Measurements from ENCODE around the gene SLC16A8. TPM values are rescaled to one million over a fixed set of nuclear protein-coding genes. Genes with fewer than 3 reads are reported as not detected.

Gene SLC16A8
- total and polyA plus RNA-seq, 10 of the 15 experiments (the other 5 are each of a cell fraction or from before 2014, with no cell fraction given) = not detected

GRCh38 chr22:38110008-38110862 lies 26.3 kb upstream of the SLC16A8 start, which contains the start of gene BAIAP2L2 (continued):
- TF ChIP-seq NKRF (conservative IDR thresholded peaks at IDR 0.05) = no peak

DNA sequence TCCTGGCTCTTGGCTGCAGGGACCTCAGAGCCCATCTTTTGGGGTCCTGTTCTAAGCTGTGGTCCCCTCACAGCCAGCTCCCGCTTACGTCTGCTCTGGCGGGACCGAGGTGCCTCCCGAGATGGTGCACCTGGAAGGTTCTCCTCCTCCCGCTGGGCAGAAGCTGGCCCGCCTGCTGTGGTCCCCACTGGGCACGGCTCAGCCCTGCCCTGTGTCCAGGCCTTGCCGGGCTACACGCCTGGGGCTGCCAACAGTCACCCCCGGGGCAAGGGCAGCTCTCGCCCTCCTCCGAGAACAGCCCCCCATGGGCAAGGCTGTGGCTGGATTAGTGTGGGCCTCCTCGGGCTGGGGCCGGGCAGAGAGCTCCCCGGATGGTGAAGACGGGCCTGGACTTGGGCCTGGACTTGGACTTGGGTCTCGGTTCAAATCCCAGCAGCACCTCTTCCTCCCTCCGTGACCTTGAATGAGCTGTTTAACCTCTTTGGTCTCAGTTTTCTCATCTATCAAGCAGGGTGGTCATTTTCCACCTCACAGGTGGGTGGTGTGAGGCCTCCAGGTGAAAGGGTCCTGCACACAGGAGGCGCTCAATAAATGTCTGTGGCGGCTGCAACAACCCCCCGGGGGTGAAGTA lies 25.5 kb upstream of the SLC16A8 start:
- no peaks in the 10 kb centered on the region for H4K20me1 ChIP-seq (ENCODE audit: control insufficient read depth, insufficient read depth)
- WGBS (ENCODE audit: insufficient coverage, insufficient replicate concordance, low lambda C conversion rate, missing lambda C conversion rate) = 85% methylated on average over 22 of the region's 22 CpGs
- no peaks in the 10 kb centered on the region for H3K9me3 ChIP-seq (replicated peaks; ENCODE audit: control insufficient read depth, insufficient read depth, low read length)
- no peak overlapping the region for H3K27ac ChIP-seq (ENCODE audit: control insufficient read depth, insufficient read depth)
- H3K4me2 ChIP-seq (ENCODE audit: control insufficient read depth, insufficient read depth) = no peak overlapping the region
- H3K4me3 ChIP-seq = no peak overlapping the region
- ChIA-PET RAD21 (ENCODE audit: unreplicated experiment) (no interaction called here), POLR2A (no interaction called here), CTCF (interaction anchor here (3.1 kb wide), 1 partner anchor 57 kb away, joined by 10 read pairs; no protein-coding TSS in a partner anchor), SMC1A (ENCODE audit: uncharacterized antibody, unreplicated experiment) (no interaction called here)
- no peaks in the 10 kb centered on the region for H3K36me3 ChIP-seq (ENCODE audit: control insufficient read depth in 2 of 2, insufficient read depth in 2 of 2, low read length in 1 of 2)
- in situ Hi-C loops (cut with MboI) (no loop called here), intact Hi-C loops (cut with micrococcal nuclease; ENCODE audit: unreplicated experiment) (loop anchor here (10.0 kb wide), 2 partner anchors 105 to 245 kb away; no protein-coding TSS in a partner anchor)
- H3K4me1 ChIP-seq (ENCODE audit: control insufficient read depth, insufficient read depth, low read length) = no peaks in the 10 kb centered on the region
- no peak overlapping the region for H2AFZ ChIP-seq (ENCODE audit: control insufficient read depth, low read depth, low read length)
- H3K9ac ChIP-seq (ENCODE audit: control insufficient read depth, insufficient read depth, low read length) = no peak overlapping the region
- DNase-seq (ENCODE audit: low read depth, low spot score) = no peak
- H3K27me3 ChIP-seq (replicated peaks in 1 of 2; ENCODE audit: control insufficient read depth in 2 of 2, insufficient read depth in 2 of 2, low read length in 1 of 2) = no peaks in the 10 kb centered on the region
- FAIRE-seq = no peak
- BruUV-seq (replicated peaks) = no TSS peak
- H3K79me2 ChIP-seq (ENCODE audit: control insufficient read depth, insufficient read depth, low read length) = no peaks in the 10 kb centered on the region
- peak; percentile 9; the same call in 2 of the 3 replicates for ATAC-seq
- no peak for TF ChIP-seq NFYA (IDR thresholded peaks at IDR 0.05; ENCODE audit: borderline replicate concordance, low read depth, low read length)
- TF ChIP-seq ESRRA (IDR thresholded peaks at IDR 0.05; ENCODE audit: low read length) = no peak
- no peak for TF ChIP-seq RAD21 (IDR thresholded peaks at IDR 0.05; ENCODE audit: insufficient read depth, low read depth, low read length)
- TF ChIP-seq, protein P1, sequence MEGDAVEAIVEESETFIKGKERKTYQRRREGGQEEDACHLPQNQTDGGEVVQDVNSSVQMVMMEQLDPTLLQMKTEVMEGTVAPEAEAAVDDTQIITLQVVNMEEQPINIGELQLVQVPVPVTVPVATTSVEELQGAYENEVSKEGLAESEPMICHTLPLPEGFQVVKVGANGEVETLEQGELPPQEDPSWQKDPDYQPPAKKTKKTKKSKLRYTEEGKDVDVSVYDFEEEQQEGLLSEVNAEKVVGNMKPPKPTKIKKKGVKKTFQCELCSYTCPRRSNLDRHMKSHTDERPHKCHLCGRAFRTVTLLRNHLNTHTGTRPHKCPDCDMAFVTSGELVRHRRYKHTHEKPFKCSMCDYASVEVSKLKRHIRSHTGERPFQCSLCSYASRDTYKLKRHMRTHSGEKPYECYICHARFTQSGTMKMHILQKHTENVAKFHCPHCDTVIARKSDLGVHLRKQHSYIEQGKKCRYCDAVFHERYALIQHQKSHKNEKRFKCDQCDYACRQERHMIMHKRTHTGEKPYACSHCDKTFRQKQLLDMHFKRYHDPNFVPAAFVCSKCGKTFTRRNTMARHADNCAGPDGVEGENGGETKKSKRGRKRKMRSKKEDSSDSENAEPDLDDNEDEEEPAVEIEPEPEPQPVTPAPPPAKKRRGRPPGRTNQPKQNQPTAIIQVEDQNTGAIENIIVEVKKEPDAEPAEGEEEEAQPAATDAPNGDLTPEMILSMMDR (IDR thresholded peaks at IDR 0.05 in 2 of 3, conservative IDR thresholded peaks at IDR 0.05 in 1 of 3; ENCODE audit: control insufficient read depth in 2 of 3, extremely low read depth in 1 of 3, insufficient read depth in 1 of 3, low read depth in 3 of 3, low read length in 3 of 3) = no peak
- no peak for TF ChIP-seq PBX3 (IDR thresholded peaks at IDR 0.05; ENCODE audit: insufficient replicate concordance, low read depth, low read length)
- TF ChIP-seq SREBF1 (IDR thresholded peaks at IDR 0.05; ENCODE audit: low read length) = no peak
- no peak for TF ChIP-seq RFX5 (IDR thresholded peaks at IDR 0.05; ENCODE audit: low read depth, low read length)
- no peak for TF ChIP-seq MTA3 (IDR thresholded peaks at IDR 0.05; ENCODE audit: borderline replicate concordance, low read length)
- no peak for TF ChIP-seq STAT3 (IDR thresholded peaks at IDR 0.05; ENCODE audit: low read depth, low read length)
- no peak for TF ChIP-seq SUPT20H (IDR thresholded peaks at IDR 0.05; ENCODE audit: borderline replicate concordance, control insufficient read depth, low read depth, low read length)
- no peak for TF ChIP-seq TARDBP (IDR thresholded peaks at IDR 0.05; ENCODE audit: borderline replicate concordance)
- TF ChIP-seq POU2F2 (IDR thresholded peaks at IDR 0.05; ENCODE audit: borderline replicate concordance, low read depth, low read length) = no peak
- no peak for TF ChIP-seq BACH1 (IDR thresholded peaks at IDR 0.05; ENCODE audit: borderline replicate concordance)
- TF ChIP-seq HDGF (IDR thresholded peaks at IDR 0.05) = no peak
- TF ChIP-seq NRF1 (conservative IDR thresholded peaks at IDR 0.05; ENCODE audit: low read depth, low read length) = no peak
- TF ChIP-seq WRNIP1 (IDR thresholded peaks at IDR 0.05; ENCODE audit: borderline replicate concordance, low read depth, low read length) = no peak

Data from GM12878 (cell line).